OCI-LY7 (cell line): Measurements from ENCODE around the gene TCF25. TPM values are rescaled to one million over a fixed set of nuclear protein-coding genes. Genes with fewer than 3 reads are reported as not detected.

Source experiments
- BruUV-seq: library from RNA; stranded (reverse); fragments of 400-500 nt; replicated peaks from 2 replicates; lab custom pipeline; 2021; lab: Mats Ljungman, UMichigan
- CTCF ChIA-PET: fragments of 300-600 bp; sonication (Branson Sonifier 250); formaldehyde crosslinking; loops from one replicate; lab custom pipeline; 2022; ENCODE audit warnings: antibody characterized with exemption; ENCODE audit not compliant: unreplicated experiment; lab: Charles Lee
- POLR2A ChIA-PET: fragments of 300-600 bp; sonication (Branson Sonifier 250); formaldehyde crosslinking; loops from one replicate; lab custom pipeline; 2022; ENCODE audit warnings: antibody characterized with exemption; lab: Charles Lee
- DNase-seq: peaks from one replicate; pipeline ENCODE4 v3.0.0-alpha.2; 2015; ENCODE audit warnings: low spot score
- H2AFZ ChIP-seq: fragments of 200-600 bp; sonication (generic), shearing (Covaris generic); 2 replicates; pipeline ENCODE4 v1.6.1; 2014; ENCODE audit warnings: mild to moderate bottlenecking, antibody characterized with exemption, low read length, moderate library complexity
- H3K27ac ChIP-seq: fragments of 200-600 bp; sonication (generic); 2 replicates; pipeline ENCODE4 v1.5.1; 2014; ENCODE audit warnings: mixed run types, low read depth, mild to moderate bottlenecking, moderate library complexity, low read length, inconsistent platforms; ENCODE audit not compliant: poor library complexity, severe bottlenecking
- H3K36me3 ChIP-seq: fragments of 200-600 bp; sonication (generic); 2 replicates; pipeline ENCODE4 v1.6.1; 2014; ENCODE audit warnings: mild to moderate bottlenecking, antibody characterized with exemption, low read length, moderate library complexity, mixed read lengths; ENCODE audit not compliant: insufficient read depth
- H3K4me1 ChIP-seq: fragments of 200-600 bp; sonication (generic); 2 replicates; pipeline ENCODE4 v1.5.1; 2014; ENCODE audit warnings: mild to moderate bottlenecking, low read length; ENCODE audit not compliant: insufficient read depth, poor library complexity, severe bottlenecking
- H3K4me2 ChIP-seq: fragments of 200-600 bp; sonication (generic); 2 replicates; pipeline ENCODE4 v1.6.1; 2014; ENCODE audit warnings: mild to moderate bottlenecking, low read length
- H3K4me3 ChIP-seq: fragments of 200-600 bp; sonication (generic); 2 replicates; pipeline ENCODE4 v1.5.1; 2014; ENCODE audit warnings: mild to moderate bottlenecking, low read depth, low read length; ENCODE audit not compliant: poor library complexity, severe bottlenecking
- H3K79me2 ChIP-seq: fragments of 200-600 bp; sonication (generic); 2 replicates; pipeline ENCODE4 v1.6.1; 2016; ENCODE audit warnings: low read depth, mild to moderate bottlenecking, low read length, moderate library complexity, mixed read lengths; ENCODE audit not compliant: insufficient read depth
- H3K9me2 ChIP-seq: fragments of 200-600 bp; sonication (generic); 2 replicates; pipeline ENCODE4 v1.6.1; 2016; ENCODE audit warnings: mild to moderate bottlenecking, low read length, mixed read lengths; ENCODE audit not compliant: insufficient read depth
- H3K9me3 ChIP-seq: fragments of 200-600 bp; sonication (generic); 2 replicates; pipeline ENCODE4 v1.6.1; 2014; ENCODE audit warnings: mild to moderate bottlenecking, mixed run types, low read length, mixed read lengths
- H4K20me1 ChIP-seq: fragments of 200-600 bp; sonication (generic); 2 replicates; pipeline ENCODE4 v1.6.1; 2014; ENCODE audit warnings: mild to moderate bottlenecking, antibody characterized with exemption, low read length, moderate library complexity, mixed read lengths; ENCODE audit not compliant: insufficient read depth
- EZH2phosphoT487 ChIP-seq: fragments of 200-600 bp; sonication (generic); IDR thresholded peaks from 2 replicates; pipeline ENCODE4 v1.6.1; 2018; ENCODE audit warnings: low read depth, borderline replicate concordance, mild to moderate bottlenecking, mixed run types, antibody characterized with exemption, low read length, moderate library complexity, mixed read lengths
- intact Hi-C: fragments of 100-400 bp; cut with micrococcal nuclease; formaldehyde crosslinking; loops from one replicate; pipeline ENCODE4 v1.10.0; 2022; ENCODE audit not compliant: unreplicated experiment
- total RNA-seq, 2 experiments: library from RNA; depleted of rRNA in 1 of 2; stranded (reverse); fragments of >200 nt in 1 of 2; shearing (Covaris generic) in 1 of 2; gene quantifications; 2 replicates each; pipeline ENCODE4 v1.2.3, GENCODE V29; 2014 to 2022
- TF ChIP-seq, protein P1 (sequence below): fragments of 200-600 bp; sonication (generic); conservative IDR thresholded peaks from 2 replicates; pipeline ENCODE4 v1.5.1; 2014; ENCODE audit warnings: mild to moderate bottlenecking, antibody characterized with exemption, low read length, moderate library complexity, mixed read lengths

The TCF25 gene
- total RNA-seq, 2 experiments from 2014 or later, result 141 to 255 TPM

DNA sequence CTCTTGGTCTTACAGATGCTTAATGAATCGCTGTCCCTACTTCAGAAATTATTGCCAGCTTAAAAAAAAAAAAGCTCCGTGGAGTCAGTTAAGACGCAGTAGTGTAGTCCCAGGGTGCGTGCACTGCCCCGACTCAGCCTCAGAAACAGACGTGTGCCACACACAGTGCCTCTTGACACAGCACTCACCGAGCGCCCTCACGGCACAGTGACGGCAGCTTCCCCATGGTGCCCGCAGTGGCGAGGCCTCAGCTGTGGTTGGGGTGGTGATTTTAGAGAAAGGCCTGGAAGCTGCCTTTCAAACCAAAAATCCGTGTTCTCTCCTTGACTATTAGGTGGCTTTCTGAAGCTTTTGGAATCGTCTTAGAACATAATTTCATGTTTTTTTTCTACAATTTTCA lies 13.9 kb downstream of the TCF25 start:
- TF ChIP-seq, protein P1, sequence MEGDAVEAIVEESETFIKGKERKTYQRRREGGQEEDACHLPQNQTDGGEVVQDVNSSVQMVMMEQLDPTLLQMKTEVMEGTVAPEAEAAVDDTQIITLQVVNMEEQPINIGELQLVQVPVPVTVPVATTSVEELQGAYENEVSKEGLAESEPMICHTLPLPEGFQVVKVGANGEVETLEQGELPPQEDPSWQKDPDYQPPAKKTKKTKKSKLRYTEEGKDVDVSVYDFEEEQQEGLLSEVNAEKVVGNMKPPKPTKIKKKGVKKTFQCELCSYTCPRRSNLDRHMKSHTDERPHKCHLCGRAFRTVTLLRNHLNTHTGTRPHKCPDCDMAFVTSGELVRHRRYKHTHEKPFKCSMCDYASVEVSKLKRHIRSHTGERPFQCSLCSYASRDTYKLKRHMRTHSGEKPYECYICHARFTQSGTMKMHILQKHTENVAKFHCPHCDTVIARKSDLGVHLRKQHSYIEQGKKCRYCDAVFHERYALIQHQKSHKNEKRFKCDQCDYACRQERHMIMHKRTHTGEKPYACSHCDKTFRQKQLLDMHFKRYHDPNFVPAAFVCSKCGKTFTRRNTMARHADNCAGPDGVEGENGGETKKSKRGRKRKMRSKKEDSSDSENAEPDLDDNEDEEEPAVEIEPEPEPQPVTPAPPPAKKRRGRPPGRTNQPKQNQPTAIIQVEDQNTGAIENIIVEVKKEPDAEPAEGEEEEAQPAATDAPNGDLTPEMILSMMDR, result no peak
- TF ChIP-seq EZH2phosphoT487, result no peak
- TSS peak; percentile 15 for BruUV-seq
- Histone ChIP-seq H4K20me1 (no peaks in the 10 kb centered on the region), H3K4me2 (no peak overlapping the region), H3K4me1 (no peaks in the 10 kb centered on the region), H3K79me2 (peaks cover 5% of the 10 kb centered on the region; the same call in 1 of the 2 replicates), H3K36me3 (peaks cover 93% of the 10 kb centered on the region), H3K9me2 (no peaks in the 10 kb centered on the region), H3K9me3 (no peaks in the 10 kb centered on the region), H2AFZ (no peak overlapping the region), H3K4me3 (no peak overlapping the region), H3K27ac (no peak overlapping the region)
- intact Hi-C loops, result no loop called here
- ChIA-PET CTCF (no interaction called here), POLR2A (no interaction called here)
- DNase-seq, result no peak

DNA sequence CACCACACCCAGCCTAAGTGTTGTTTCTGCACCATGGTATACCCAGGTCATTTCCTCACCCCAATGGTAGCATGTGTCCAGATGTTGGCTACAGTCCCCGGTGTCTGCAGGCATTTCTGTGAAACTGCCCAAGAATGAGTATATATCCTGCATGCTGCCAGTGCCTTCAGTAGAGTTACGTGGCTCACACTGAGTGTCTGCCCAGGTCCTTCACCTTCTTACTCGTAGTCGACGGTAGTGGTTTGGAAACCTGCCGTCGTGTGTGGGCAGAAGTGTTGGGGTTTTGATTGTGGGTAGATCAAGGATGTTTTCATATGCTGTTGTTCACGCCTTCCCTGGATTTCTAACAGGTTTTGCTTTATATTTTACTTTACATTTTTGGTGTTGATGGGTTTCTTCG lies 16.8 kb downstream of the TCF25 start:
- TF ChIP-seq EZH2phosphoT487, result no peak
- TF ChIP-seq, protein P1, result no peak
- Histone ChIP-seq H3K9me2 (no peaks in the 10 kb centered on the region), H2AFZ (no peak overlapping the region), H4K20me1 (no peaks in the 10 kb centered on the region), H3K4me1 (no peaks in the 10 kb centered on the region), H3K27ac (no peak overlapping the region), H3K36me3 (peaks cover 97% of the 10 kb centered on the region), H3K4me2 (no peak overlapping the region), H3K79me2 (no peaks in the 10 kb centered on the region), H3K4me3 (no peak overlapping the region), H3K9me3 (no peaks in the 10 kb centered on the region)
- no TSS peak for BruUV-seq
- intact Hi-C loops, result no loop called here
- POLR2A ChIA-PET, result no interaction called here
- CTCF ChIA-PET, result no interaction called here
- DNase-seq, result no peak

DNA sequence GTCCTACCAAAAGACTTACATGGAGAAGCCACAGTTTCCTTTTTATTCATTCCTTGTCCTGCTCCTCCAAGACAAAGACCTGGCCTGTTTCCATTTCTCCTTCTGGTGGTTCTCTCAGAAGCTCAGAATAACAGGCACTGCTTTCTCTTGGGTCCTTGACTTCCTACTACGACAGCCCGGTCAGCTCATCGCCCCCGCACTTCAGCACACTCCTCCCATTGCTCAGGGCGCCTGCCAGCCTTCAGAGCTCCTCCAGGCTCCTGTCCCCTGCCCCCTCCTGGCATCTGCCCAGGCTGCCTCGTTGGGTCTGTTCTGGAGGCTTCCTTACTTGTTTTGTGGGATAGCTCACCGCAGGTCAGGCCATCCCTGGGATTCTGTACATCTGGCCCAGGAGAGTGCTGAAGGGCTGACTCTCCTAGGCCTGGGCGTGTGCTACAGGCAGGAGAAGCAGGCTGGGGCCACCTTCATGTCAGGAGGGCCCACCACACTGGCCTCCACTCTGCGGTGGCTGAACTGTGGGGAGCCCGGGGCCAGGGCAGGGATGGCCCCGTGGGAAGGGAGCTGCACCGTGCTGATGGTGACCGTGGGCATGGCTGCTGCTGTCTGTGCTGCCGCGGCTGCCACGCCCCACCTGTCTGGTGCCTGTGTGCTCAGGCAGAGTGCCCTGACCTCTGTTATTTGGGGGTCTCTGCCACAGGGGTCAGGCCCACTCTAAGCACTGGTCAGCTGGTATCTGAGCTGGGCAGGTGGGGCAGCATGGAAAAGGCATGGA lies 17.7 kb downstream of the TCF25 start:
- H4K20me1 ChIP-seq, result no peaks in the 10 kb centered on the region
- no TSS peak for BruUV-seq
- no peak for TF ChIP-seq EZH2phosphoT487
- TF ChIP-seq, protein P1, result no peak
- POLR2A ChIA-PET, result no interaction called here
- H3K4me1 ChIP-seq, result no peaks in the 10 kb centered on the region
- H3K27ac ChIP-seq, result no peak overlapping the region
- no peak for DNase-seq
- H3K9me2 ChIP-seq, result no peaks in the 10 kb centered on the region
- H3K4me2 ChIP-seq, result no peak overlapping the region
- intact Hi-C loops, result no loop called here
- H3K4me3 ChIP-seq, result no peak overlapping the region
- H2AFZ ChIP-seq, result no peak overlapping the region
- H3K9me3 ChIP-seq, result no peaks in the 10 kb centered on the region
- H3K36me3 ChIP-seq, result peaks cover 97% of the 10 kb centered on the region
- no peaks in the 10 kb centered on the region for H3K79me2 ChIP-seq
- CTCF ChIA-PET, result no interaction called here
